Anterior cingulate cortex (tissue), 58 donors: ENCODE measurements around the gene TMEM176B.
"Not testable (repeated sequence)": the region's sequence is repeated elsewhere in the genome, so short reads cannot be mapped to it uniquely, and the experiment has no call there.

Experiments used
- DNase-seq, 58 donors: peaks; one replicate each; lab custom pipeline; 2025; lab: John Stamatoyannopoulos, UW

Gene TMEM176B

DNA sequence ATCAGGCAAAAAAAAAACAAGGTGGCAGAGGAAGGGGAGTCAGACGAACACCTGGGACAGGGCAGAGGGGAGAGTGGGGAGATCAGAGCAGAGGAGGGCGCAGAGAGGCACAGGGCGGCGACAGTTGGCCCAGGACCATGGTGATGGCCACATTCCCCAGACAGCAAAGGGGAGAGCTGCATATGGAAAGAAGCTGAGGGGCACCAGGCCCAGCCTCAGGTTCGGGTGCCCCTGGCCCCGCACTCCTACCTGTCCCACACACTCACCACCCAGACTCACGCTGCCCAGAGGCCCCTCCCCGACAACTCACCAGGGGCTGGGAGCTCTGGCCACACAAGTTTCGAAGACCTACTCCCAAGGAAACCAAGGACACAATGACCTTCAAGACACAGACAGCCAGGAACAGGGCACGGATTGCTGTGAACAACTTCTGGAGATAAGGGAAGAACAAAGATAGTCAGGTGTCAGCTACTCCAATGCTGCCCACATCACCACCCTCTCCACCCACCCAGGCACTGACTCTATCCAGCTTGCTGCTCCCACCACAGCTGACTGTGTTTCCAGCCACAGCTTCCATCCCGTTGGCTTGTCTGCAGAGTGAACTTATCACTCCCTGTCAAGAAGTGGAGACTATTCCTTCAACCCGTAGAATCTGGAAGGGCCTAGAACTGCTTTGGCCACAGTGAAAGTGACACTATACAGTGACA, 8.3 kb downstream of the TMEM176B start:
- no peak for DNase-seq

DNA sequence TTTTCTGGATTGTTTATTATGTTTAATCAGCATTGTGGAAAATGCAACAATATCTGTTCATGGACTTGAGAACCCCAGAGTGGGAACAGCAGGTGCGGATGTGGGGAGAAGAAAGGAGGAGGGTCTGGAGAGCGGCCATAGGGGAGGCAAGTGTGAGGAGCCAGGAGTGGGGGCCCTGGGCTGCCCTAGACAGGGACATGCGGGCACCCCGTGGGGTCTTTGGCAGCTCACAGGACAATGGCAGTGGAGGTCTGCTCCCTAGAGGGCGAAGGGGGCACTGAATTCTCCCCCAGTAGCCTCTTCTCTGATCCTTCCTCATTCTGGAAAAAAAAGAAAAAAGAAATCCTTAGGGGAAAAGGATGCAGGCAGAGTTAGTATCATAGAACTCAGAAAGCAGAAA, 8.9 kb downstream of the TMEM176B start:
- no peak for DNase-seq

DNA sequence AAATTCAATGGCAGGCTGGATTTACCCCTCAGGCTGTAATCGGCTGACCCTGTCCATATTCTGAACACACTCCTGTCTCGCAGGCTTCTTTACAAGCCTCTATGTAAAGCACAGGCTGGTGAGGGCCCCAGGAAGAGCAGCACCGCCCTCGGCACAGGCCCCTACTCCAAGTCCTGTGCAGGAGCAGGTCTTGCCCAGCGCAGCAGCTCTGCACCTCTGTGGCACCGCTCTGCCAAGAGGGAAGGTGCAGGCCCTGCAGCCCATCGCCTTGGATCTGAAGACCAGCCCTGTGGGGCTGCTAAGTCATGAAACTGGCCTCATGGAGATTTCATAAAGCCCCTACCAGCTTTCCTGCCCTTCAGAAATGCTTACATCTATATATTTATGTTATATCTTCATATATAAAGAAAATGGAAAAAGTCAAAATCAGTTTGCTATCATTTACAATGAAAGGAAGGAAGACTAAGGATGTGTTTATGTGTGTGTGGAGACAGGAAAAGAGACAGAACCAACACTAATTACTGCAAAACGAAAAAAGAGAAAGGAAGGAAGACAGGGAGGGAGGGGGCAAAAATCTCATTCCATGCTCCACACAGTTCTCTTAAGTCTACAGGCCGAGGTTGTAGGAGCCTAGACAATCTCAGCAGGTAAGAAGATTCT, 9.6 kb downstream of the TMEM176B start:
- no peak for DNase-seq

DNA sequence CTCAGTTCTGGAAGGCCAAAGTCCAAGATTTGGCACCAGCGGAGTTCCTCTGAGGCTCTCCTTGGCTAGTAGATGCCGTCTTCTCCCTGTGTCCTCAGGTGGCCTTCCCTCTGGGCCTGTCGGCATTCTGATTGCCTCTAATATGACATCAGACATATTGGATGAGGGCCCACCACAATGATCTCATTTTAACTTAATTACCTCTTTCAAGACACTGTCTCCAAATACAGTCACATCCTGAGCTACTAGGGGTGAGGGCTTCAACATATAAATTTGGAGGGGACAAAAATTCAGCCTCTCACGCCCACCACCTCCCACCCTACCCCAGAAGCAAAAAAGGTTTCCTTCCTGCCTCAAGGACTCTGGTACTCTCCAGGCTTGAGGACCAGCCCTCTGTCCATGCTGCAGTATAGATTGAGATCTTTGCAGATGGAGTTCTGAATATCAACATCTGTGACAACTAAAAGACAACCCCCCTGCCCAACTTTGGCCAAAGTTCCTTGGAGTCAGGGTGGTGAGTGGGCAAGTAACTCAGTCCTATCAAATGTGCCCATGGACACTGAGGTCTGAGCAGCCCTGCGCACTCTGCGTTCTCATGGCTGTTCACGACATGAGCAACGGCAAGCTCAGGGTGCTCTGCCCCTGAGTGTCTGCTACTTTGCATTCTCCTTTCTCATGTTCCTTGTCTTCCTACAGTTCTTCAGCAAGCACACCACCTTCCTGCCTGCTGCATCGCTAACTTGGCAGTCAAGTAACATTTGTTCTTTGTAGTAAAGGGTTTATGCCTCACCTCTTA, 11.5 kb downstream of the TMEM176B start:
- no peak for DNase-seq

DNA sequence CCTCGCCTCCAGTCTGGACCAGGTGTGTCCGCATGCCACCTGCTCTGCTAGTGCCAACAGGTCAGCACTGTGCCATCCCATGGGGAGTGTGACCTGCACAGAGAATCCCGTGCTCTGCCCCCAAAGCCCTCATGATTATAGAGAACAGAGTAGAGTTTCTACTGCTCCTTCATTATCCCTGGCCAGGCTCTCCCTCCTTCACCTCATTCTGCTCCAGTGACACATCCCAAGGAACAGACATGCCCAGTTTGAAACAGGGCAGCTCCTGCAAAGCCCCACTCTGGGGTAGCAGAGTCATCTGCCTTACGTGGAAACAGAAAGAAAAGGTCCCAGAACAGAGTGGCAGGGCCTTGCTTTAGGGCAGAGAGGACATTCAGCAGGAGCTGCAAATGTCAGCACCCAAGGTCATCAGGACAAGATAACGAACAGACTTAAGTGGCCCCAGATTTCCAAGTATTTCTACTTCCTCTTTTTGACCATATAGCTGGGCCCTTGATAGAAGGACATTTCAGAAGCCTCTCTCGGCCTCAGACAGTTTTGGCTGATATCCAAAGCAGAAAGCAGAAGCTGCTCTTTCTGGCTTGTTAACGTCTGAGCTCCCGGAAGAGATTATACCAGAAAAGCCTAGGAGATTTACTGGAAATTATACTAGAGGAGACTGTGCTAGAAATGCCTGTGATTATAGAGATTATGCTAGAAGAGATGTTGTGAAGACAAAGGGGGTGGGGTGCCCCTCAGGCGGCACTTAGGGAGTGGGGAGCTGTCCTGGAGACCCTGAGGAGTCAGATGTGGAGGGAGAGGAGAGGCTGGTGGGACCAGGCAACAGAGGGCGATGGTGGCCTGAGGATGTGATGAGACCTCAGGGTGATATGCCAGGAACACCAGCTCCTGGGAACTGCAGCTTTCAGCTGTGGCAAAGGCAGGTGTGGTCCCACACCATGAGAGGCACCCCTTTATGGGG, 12.6 kb downstream of the TMEM176B start:
- peak in 2 of 58 donors; percentile 37 to 40 for DNase-seq

DNA sequence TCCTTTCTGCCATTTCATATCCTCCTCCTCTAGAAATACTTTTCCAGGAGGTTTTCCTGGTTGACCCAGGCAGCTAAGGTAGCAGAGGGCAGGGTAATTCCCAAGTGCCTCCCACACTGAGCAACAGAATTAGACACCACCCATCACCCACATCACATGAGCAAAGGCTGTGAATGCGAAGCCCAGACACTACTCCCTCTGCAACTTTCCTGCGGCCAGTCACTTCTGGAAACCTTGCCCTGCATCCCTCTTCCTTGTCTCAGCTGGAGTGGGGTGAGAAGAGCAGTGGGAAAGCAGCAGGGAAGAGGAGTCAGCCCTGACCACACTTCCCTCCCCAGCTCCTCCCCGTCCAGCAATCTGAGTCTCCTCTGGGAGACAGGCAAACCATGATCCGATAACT, 15.2 kb downstream of the TMEM176B start:
- DNase-seq, result no peak

DNA sequence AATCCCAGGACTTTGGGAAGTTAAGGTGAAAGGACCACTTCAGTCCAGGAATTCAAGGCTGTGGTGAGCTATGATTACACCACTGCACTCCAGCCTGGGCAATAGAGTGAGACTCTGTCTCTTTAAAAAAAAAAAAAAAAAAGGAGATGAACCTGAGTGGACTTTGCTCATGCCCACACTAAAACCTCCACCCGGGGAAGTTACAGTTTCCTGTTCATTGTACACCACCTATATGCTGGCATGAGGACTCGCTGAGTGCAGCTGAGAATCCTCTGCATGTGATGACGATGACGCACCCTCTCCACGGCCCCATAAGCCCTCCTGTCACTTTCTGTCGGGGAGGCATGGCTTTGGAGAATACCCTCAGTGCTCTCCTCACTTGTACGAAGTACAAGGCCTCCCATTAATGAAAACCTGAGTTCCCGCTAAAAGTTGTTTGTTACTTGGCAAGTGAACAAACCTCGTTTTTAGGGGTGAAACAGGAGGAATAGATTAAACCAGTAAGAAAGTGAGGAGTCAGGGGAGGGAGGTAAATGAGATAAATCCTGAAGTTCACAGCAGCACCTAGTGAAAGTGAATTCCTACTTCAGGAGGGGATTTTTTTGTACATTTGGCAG, 15.9 kb downstream of the TMEM176B start:
- DNase-seq, result no peak

DNA sequence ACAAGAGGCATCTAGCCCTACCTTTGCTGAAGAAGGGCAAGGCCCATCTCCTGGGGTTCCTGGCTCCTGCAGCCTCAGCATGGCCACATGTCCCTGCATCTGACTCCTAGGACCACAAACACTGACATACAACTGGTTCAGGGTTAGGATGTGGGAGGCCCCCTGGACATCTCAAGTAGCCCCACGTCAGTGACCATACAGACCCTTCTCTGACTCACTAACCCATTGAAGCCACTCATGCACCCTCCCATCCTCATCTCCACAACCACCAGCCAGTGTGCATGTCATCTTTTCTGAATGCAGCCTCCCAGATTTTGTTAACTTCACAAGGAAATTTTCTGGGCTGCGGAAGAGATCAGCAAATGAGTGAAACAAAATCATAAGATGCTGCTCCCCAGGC, 18.2 kb downstream of the TMEM176B start:
- no peak for DNase-seq

DNA sequence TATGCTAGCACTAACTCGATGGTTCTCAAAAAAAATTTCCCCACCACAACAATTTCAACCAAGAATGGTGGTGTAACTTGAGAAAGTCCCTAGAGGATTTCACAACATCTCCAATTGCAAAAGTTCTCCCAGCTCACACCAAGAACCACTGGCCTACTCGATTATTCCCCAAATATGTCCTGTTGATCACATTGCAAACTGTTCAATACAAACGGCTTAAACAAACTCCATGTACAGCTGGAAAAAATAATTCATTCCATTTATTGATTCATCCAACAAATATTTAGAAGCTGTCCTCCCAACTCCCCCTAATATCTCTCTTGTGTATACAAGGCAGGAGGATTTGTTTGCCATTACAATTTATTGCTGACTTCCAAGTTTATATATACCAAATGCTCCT, 19.1 kb downstream of the TMEM176B start:
- no peak for DNase-seq

DNA sequence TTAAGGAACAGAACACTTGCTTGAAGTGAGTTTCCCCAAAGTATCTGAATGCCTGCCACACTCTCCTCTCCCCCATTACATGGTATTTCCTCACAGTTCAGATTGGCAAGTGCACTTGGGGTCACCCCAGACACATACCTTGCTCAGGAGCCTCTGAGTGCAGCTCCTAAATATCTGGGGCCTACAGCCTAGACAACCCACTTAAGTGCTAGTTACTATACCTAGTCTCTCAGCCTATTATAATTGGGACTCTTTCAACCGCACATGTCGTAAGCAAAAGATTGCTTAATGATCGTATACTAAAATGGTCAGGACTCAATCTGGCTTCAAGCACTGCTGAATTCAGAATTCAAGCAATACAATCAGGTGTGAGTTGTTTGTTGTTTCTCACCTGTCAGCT, 19.9 kb downstream of the TMEM176B start:
- no peak for DNase-seq

DNA sequence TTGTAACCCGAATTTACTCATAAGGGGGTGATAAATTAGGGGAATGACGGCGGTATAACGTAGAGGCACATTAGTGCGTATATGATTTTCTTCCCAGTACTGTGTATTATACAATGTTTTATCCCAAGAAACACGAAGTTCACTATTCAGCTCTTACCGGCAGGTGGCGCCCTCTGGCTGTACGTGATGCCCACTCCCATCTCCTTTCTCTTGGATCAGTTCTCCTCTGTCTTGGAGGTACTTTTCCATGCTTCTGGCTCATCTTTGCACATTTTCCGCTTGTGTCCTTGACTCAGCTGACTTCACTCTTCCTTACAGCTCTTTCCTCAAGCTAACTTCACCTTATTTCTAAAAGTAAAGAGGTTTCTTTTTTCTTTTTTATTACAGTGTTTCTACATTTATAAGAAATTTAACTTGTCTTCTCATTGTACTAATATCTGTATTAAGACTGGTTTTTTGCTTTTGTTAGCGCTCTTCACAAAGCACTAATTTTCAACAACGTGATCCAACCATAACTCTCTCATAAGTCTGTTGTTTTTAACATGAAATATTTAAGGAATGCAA, 21.3 kb downstream of the TMEM176B start:
- DNase-seq, result peak in 53 of 58 donors; percentile 16 to 91 (median 53)

DNA sequence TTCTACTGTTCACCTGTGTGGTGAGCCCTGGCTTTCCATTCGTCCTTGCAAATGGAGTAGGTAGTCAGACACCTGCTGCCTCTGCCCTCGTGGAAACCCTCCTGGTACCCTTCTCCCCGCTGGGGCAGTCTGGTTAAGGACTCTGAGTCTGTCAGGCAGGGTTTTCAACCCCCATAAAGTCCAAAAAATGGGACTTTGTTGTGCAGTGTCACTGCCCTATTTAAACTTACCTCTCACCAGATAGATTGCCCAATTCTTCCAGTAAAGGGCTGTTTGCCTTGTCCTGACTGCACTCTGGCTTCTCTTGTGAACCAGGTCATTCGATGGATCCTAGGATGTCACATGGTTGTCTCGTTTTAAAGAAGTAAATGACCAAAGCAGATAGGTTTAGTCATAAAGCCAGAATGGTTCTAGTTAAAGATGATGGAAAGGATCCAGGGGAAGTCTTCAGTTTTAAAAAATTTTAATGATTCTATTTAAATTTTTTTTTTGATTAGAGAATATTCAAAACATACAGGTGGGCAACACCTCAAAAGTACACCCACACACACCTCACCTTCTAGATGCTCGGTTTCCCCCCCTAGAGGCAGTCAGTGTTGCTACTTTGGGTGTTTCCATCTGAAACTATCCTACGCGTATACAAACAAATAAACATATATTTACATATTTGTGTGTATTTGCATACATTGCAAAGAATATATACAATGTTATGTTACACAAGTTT, 22.0 kb downstream of the TMEM176B start:
- no peak for DNase-seq

DNA sequence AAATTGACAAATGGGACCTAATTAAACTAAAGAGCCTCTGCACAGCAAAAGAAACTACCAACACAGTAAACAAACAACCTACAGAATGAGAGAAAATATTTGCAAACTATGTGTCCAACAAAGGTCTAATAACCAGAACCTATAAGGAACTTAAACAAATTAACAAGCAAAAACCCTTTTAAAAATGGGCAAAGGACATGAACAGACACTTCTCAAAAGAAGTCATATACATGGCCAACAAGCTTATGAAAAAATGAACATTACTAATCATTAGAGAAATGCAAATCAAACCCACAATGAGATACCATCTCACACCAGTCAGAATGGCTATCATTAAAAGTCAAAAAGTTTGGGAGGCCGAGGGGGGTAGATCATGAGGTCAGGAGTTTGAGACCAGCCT, 26.0 kb downstream of the TMEM176B start:
- not testable (repeated sequence) for DNase-seq

DNA sequence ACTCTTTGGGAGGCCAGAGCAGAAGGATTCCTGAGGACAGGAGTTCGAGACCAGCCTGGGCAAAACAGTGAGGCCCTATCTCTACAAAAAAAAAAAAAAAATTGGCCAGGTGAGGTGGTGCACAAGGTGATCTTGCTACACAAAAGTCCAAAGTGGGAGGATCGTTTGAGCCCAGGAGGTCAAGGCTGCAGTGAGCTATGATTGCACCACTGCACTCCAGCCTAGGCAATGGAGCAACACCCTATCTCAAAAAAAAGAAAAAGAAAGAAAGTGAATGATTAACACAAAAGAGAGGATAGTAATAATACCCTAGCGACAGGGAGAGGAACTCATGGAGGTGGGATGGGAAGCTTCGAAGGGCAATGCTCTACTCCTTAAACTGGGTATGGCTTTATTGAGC, 30.4 kb downstream of the TMEM176B start:
- DNase-seq, result no peak

DNA sequence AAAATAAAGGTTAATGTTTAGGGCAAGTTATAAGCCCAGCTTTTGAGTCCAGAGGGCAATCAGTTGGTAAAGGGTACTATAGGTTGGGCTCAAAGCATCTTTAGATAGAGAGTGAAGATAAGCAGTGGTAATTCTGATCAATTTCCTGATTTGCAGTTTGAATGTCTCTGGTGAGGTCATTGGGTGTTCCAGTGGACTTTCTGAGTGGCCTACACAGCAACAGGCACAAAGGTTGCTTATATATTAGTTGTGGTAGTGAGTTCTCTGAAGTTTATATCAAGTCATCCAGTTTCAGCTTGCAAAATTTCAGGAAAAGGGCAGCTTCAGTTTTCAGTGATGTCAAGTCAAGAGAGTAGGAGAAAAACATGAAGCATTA, 33.8 kb downstream of the TMEM176B start:
- no peak for DNase-seq

DNA sequence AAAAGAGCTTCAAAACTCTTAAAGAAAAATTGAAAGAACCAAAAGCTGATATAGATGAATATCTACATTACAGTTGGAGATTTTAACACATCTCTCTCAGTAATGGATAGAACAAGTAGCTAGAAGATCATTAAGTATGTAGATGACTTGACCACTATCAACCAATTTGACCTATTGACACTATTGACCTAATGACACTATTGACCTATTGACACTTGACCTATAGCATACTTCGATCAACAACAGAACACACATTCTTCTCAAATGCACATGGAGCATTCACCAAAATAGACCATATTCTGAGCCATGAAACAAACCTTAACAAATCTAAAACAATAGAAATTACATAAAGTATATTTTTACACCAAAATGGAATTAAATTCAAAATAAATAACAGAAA, 40.7 kb downstream of the TMEM176B start:
- no peak for DNase-seq

DNA sequence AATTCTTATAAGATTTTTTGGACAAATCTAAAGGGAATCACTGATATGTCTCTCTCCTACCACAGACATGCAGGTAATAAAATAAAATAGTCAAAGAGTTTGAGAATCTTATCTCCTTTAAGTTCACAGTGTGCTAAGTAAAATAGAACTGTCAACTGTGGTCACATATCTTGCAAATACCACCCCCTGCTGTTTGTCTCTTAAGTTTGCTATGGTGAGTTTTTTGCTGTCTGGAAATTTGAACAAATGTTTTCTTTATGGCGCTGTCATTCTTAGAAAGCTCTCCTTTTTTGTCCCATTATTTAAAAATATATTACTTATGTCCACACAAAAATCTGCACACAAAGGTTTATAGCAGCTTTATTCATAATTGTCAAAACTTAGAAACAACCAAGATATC, 43.3 kb downstream of the TMEM176B start:
- DNase-seq, result peak in 1 of 58 donors; percentile 7

DNA sequence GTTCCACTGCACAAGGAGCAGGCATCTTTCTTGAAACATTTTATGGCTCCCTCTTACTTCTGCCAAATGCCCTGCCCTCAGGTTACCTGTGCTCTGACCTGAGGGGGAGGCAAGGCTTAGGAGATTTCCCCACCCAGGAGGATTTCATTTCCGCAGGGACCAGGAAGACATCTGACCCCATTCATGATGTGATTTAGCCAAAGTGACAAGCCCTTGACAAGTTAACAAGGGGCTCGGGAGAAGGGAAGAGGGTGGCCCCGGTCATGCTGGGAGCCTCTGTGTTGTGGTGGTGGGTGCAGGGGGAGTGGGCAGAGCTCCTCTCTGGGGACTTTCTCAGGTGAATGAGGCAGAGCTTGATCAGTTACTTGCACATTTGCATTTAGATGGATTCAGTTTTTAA, 44.0 kb downstream of the TMEM176B start:
- no peak for DNase-seq
